GM15510 (cell line): ENCODE results near the gene HOXC13.

Experiments used
- POLR2A ChIP-seq: IDR thresholded peaks from 3 replicates; pipeline ENCODE4 v1.6.1; 2011; ENCODE audit warnings: borderline replicate concordance; ENCODE audit not compliant: insufficient read length; ENCODE audit errors: extremely low read depth

HOXC13 gene

GRCh38 chr12:53938326-53939140, at the start of gene HOXC13:
Gene HOXC13, plus strand, starts transcription at chr12:53938831. Its CDS starts 76 bp downstream, at chr12:53938907.
- TF ChIP-seq POLR2A = no peak

GRCh38 chr12:53890081-53890480, 48.5 kb upstream of the HOXC13 start:
- no peak for TF ChIP-seq POLR2A

- TF ChIP-seq POLR2A = no peak
Observed at GRCh38 chr12:53892762-53893395, 45.8 kb upstream of the HOXC13 start.

- no peak for TF ChIP-seq POLR2A
Observed at GRCh38 chr12:53899230-53899629, 39.4 kb upstream of the HOXC13 start.

- TF ChIP-seq POLR2A = no peak
Observed at GRCh38 chr12:53907103-53907502, 31.5 kb upstream of the HOXC13 start.

- no peak for TF ChIP-seq POLR2A
Observed at GRCh38 chr12:53916788-53917655, 21.6 kb upstream of the HOXC13 start.

GRCh38 chr12:53924521-53925405, 13.9 kb upstream of the HOXC13 start:
- TF ChIP-seq POLR2A = no peak

GRCh38 chr12:53927220-53928029, 11.2 kb upstream of the HOXC13 start:
- TF ChIP-seq POLR2A = no peak

- TF ChIP-seq POLR2A = no peak
Observed at GRCh38 chr12:53928054-53928835, 10.4 kb upstream of the HOXC13 start.

- no peak for TF ChIP-seq POLR2A
Observed at GRCh38 chr12:53929527-53929926, 9.1 kb upstream of the HOXC13 start.

- TF ChIP-seq POLR2A = no peak
Observed at GRCh38 chr12:53930591-53931255, 7.9 kb upstream of the HOXC13 start.
